Activated CD4-positive, alpha-beta T cell treated with anti-CD3 and anti-CD28 coated beads, Interleukin-2, amount 10 ng/mL, durations not matched to agents 24 days and 14 days (primary cell): ENCODE data around the gene MID1. TPM values are rescaled to one million over a fixed set of nuclear protein-coding genes. Genes with fewer than 3 reads are reported as not detected.

Source experiments
- DNase-seq: peaks from one replicate; pipeline ENCODE4 v3.0.0; 2022
- H3K27ac Mint-ChIP-seq: one replicate; pipeline ENCODE4 v1.8.0; 2022; ENCODE audit warnings: mild to moderate bottlenecking, mixed read lengths
- H3K27me3 Mint-ChIP-seq: one replicate; pipeline ENCODE4 v1.8.0; 2022; ENCODE audit warnings: mixed read lengths
- H3K36me3 Mint-ChIP-seq: one replicate; pipeline ENCODE4 v1.8.0; 2022; ENCODE audit warnings: low read depth, mild to moderate bottlenecking, mixed read lengths
- H3K4me1 Mint-ChIP-seq: one replicate; pipeline ENCODE4 v1.8.0; 2021; ENCODE audit warnings: mixed read lengths
- H3K4me3 Mint-ChIP-seq: one replicate; pipeline ENCODE4 v1.8.0; 2022; ENCODE audit warnings: mild to moderate bottlenecking, moderate library complexity, mixed read lengths
- H3K9me3 Mint-ChIP-seq: one replicate; pipeline ENCODE4 v1.8.0; 2021; ENCODE audit warnings: mixed read lengths
- intact Hi-C: fragments of 100-400 bp; cut with micrococcal nuclease; formaldehyde crosslinking; loops from one replicate; pipeline ENCODE4 v1.15.1; 2023
- total RNA-seq: library from RNA; stranded (reverse); gene quantifications from 2 replicates; pipeline ENCODE4 v1.2.3, GENCODE V29; 2022

MID1 gene
- total RNA-seq, 1 donor from 2014 or later: not detected

GRCh38 chrX:10423716-10424115, 196.7 kb downstream of the MID1 start:
- Mint-ChIP-seq H3K36me3 (no peaks in the 10 kb centered on the region), H3K27ac (no peak overlapping the region), H3K9me3 (no peaks in the 10 kb centered on the region), H3K4me3 (no peak overlapping the region), H3K27me3 (no peaks in the 10 kb centered on the region), H3K4me1 (no peaks in the 10 kb centered on the region)
- DNase-seq: no peak
- intact Hi-C loops: no loop called here

DNA sequence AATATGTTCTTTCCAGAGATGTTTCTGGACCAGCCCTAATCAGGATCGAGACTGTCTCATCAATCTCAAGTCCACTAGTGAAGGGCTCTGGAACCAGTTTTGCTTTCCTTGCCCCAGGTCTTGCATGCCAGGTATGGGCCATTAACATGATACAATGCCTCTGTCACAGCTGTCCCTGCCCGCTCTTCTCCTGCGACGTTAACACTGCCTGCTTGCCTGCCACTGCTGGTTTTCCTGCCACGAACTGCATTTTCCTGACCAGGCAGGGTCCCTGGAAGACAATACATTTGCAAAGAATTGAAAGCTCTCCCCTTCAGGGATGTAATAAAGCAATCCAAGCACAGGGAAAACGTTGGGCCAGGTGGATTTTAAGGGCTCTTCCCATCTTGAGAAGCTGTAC, 200.3 kb downstream of the MID1 start:
- H3K36me3 Mint-ChIP-seq: no peaks in the 10 kb centered on the region
- H3K27ac Mint-ChIP-seq: no peak overlapping the region
- no peaks in the 10 kb centered on the region for H3K9me3 Mint-ChIP-seq
- no peaks in the 10 kb centered on the region for H3K4me1 Mint-ChIP-seq
- no peaks in the 10 kb centered on the region for H3K27me3 Mint-ChIP-seq
- H3K4me3 Mint-ChIP-seq: no peak overlapping the region
- no peak for DNase-seq
- intact Hi-C loops: no loop called here

DNA sequence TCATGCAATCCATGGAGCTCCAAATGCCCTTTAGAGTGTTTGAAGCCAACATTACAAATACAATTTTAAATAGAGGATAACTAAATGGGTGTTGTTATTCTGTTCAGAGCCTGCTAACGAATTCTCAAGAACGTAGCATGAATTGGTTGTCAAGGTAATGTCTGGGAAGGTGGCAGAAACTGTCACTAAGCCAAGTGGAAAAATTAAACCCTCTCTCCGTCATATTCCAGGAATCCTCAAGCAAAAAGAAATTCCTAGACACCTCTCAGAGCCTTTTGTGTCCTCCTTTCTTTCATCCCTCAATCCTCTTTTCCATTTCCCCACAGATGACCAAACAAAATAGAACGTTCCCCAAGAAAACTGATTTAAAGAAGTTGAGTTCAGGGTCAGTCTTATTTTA, 204.0 kb downstream of the MID1 start:
- intact Hi-C loops: no loop called here
- Mint-ChIP-seq H3K27me3 (no peaks in the 10 kb centered on the region), H3K9me3 (no peaks in the 10 kb centered on the region), H3K4me1 (no peaks in the 10 kb centered on the region), H3K36me3 (no peaks in the 10 kb centered on the region), H3K4me3 (no peak overlapping the region), H3K27ac (no peak overlapping the region)
- DNase-seq: no peak

DNA sequence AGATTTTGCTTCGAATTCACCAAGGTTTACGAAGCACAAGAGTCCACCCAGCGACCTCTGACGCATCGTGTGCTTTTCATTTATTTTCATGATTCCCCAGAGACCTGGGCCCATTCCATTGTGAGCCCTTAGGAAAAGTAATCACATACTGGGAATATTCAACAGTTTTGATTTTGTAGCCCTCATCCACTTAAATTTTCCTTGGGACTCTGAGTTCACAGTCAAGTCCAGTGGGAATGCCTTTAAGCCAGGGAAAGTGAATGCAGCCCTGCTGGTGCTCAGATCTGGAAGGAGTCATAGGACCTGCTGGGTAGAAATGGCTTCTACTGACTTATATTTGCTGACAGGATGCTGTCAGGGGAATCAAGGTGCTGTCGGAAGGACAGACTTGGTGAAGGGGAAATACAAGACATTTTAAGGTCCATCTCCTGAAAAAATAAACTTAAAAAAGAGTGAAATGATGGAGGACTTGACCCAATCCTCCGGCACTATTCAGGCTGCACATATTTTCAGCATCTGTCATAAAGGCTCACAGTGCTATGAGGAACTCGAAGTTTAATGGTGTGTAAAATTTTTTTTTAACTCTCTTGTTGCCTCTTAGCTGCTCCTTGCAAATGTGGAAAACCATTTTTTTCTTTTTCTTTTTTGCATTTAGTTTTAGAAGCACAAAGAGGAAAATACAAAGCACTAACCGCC, 204.9 kb downstream of the MID1 start:
- Mint-ChIP-seq H3K27ac (no peak overlapping the region), H3K4me3 (no peak overlapping the region), H3K27me3 (no peaks in the 10 kb centered on the region), H3K36me3 (no peaks in the 10 kb centered on the region), H3K4me1 (no peaks in the 10 kb centered on the region), H3K9me3 (no peaks in the 10 kb centered on the region)
- no peak for DNase-seq
- intact Hi-C loops: no loop called here

GRCh38 chrX:10414862-10415261, 205.5 kb downstream of the MID1 start:
- DNase-seq: no peak
- Mint-ChIP-seq H3K36me3 (no peaks in the 10 kb centered on the region), H3K27ac (no peak overlapping the region), H3K9me3 (no peaks in the 10 kb centered on the region), H3K4me3 (no peak overlapping the region), H3K27me3 (no peaks in the 10 kb centered on the region), H3K4me1 (no peaks in the 10 kb centered on the region)
- intact Hi-C loops: no loop called here

- no peak for DNase-seq
- Mint-ChIP-seq H3K9me3 (no peaks in the 10 kb centered on the region), H3K27me3 (no peaks in the 10 kb centered on the region), H3K27ac (no peak overlapping the region), H3K36me3 (no peaks in the 10 kb centered on the region), H3K4me3 (no peak overlapping the region), H3K4me1 (no peaks in the 10 kb centered on the region)
- intact Hi-C loops: no loop called here
Measured at GRCh38 chrX:10414156-10414824, 206.1 kb downstream of the MID1 start.

- intact Hi-C loops: no loop called here
- H3K27me3 Mint-ChIP-seq: no peaks in the 10 kb centered on the region
- H3K4me3 Mint-ChIP-seq: no peak overlapping the region
- no peak for DNase-seq
- H3K36me3 Mint-ChIP-seq: no peaks in the 10 kb centered on the region
- no peak overlapping the region for H3K27ac Mint-ChIP-seq
- H3K9me3 Mint-ChIP-seq: no peaks in the 10 kb centered on the region
- H3K4me1 Mint-ChIP-seq: no peaks in the 10 kb centered on the region
Measured at GRCh38 chrX:10404436-10404835, 215.9 kb downstream of the MID1 start.

- no peak for DNase-seq
- Mint-ChIP-seq H3K9me3 (no peaks in the 10 kb centered on the region), H3K27me3 (no peaks in the 10 kb centered on the region), H3K4me3 (no peak overlapping the region), H3K36me3 (no peaks in the 10 kb centered on the region), H3K4me1 (no peaks in the 10 kb centered on the region), H3K27ac (no peak overlapping the region)
- intact Hi-C loops: no loop called here
Measured at GRCh38 chrX:10401239-10401638, 219.1 kb downstream of the MID1 start.

- no peak overlapping the region for H3K4me3 Mint-ChIP-seq
- no peaks in the 10 kb centered on the region for H3K36me3 Mint-ChIP-seq
- H3K27me3 Mint-ChIP-seq: no peaks in the 10 kb centered on the region
- no peaks in the 10 kb centered on the region for H3K9me3 Mint-ChIP-seq
- H3K4me1 Mint-ChIP-seq: no peaks in the 10 kb centered on the region
- intact Hi-C loops: no loop called here
- no peak for DNase-seq
- H3K27ac Mint-ChIP-seq: no peak overlapping the region
Measured at GRCh38 chrX:10399043-10399741, 221.2 kb downstream of the MID1 start.

DNA sequence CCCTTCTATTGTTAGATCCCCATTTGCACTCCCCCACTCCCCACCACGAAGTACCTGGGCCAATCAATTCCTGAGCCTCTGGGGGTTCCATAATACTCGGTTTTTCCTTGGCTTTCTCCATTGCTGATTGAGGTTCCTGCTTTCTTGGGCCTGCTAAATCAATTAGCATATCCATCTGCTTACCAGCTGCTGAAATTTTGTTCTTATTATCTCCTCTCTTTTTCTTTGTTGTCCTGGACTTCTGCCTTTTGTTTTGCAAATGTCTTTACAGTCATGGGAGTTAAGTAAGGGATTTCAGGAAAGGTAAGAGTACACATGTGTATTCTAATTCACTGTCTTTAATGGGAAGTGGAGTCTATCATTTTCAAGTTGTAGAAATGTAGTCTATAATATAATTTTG, 222.2 kb downstream of the MID1 start:
- DNase-seq: no peak
- Mint-ChIP-seq H3K36me3 (no peaks in the 10 kb centered on the region), H3K9me3 (no peaks in the 10 kb centered on the region), H3K4me3 (no peak overlapping the region), H3K27ac (no peak overlapping the region), H3K4me1 (no peaks in the 10 kb centered on the region), H3K27me3 (no peaks in the 10 kb centered on the region)
- intact Hi-C loops: no loop called here

- H3K27ac Mint-ChIP-seq: no peak overlapping the region
Measured at GRCh38 chrX:10397349-10397748, 223.0 kb downstream of the MID1 start.

DNA sequence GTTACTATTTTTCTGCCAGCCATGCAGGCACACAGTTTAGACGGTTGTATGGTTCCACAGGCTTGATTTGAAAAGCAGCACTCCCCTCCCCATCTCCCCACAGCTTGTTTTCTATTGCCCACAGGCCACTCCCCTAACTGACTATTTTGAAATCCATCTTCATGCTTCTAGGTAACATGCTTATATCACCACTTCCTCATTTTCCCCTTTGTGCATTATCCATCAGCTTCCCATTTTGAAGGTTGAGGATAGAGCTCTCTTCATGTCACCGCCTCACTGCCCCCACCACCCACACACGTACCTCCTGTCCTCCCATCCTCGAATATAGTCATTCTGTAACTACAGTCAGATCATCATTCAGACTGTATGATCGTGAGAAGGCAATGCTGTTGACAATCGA, 224.7 kb downstream of the MID1 start:
- Mint-ChIP-seq H3K36me3 (no peaks in the 10 kb centered on the region), H3K9me3 (no peaks in the 10 kb centered on the region), H3K27ac (no peak overlapping the region), H3K4me1 (no peaks in the 10 kb centered on the region), H3K27me3 (no peaks in the 10 kb centered on the region), H3K4me3 (no peak overlapping the region)
- no peak for DNase-seq
- intact Hi-C loops: no loop called here

More at GRCh38 chrX:10397349-10397748, 223.0 kb downstream of the MID1 start:
- intact Hi-C loops: no loop called here
- no peak for DNase-seq
- H3K9me3 Mint-ChIP-seq: no peaks in the 10 kb centered on the region
- no peaks in the 10 kb centered on the region for H3K36me3 Mint-ChIP-seq
- no peaks in the 10 kb centered on the region for H3K4me1 Mint-ChIP-seq
- H3K4me3 Mint-ChIP-seq: no peak overlapping the region
- no peaks in the 10 kb centered on the region for H3K27me3 Mint-ChIP-seq
